B cell (primary cell): ENCODE results near the gene DSCAML1. TPM values are rescaled to one million over a fixed set of nuclear protein-coding genes. Genes with fewer than 3 reads are reported as not detected.

Experiments used
- ATAC-seq: fragments of 200-7000 bp; cut with Tn5 transposase; one replicate; pipeline ENCODE4 v1.10.0; 2021; ENCODE audit warnings: low read depth, mild to moderate bottlenecking, moderate number of reproducible peaks, moderate library complexity
- CTCF ChIA-PET: fragments of 350-600 bp; sonication (Branson Sonifier 250); formaldehyde crosslinking; loops from one replicate; lab custom pipeline; 2021; ENCODE audit warnings: antibody characterized with exemption, inconsistent platforms; lab: Charles Lee
- POLR2A ChIA-PET: fragments of 350-600 bp; sonication (Branson Sonifier 250); formaldehyde crosslinking; loops from one replicate; lab custom pipeline; 2021; ENCODE audit warnings: antibody characterized with exemption; lab: Charles Lee
- DNase-seq: peaks from one replicate; pipeline ENCODE4 v3.0.0; 2013
- H2AFZ ChIP-seq: 2 replicates; pipeline ENCODE4 v1.6.1; 2012; ENCODE audit warnings: mild to moderate bottlenecking, low read depth, low read length; ENCODE audit not compliant: insufficient read depth, poor library complexity, severe bottlenecking
- H3K27ac ChIP-seq, 2 donors: 1 replicate in 1 of 2; 2 replicates in 1 of 2; pipeline ENCODE4 v1.5.1; 2012 to 2013; ENCODE audit warnings: low read length in 2 of 2, mild to moderate bottlenecking in 2 of 2, moderate library complexity in 1 of 2
- H3K27me3 ChIP-seq, 4 experiments: fragments of 200-600 bp in 1 of 4; sonication (generic) in 1 of 4; replicated peaks in 1 of 4; 1 replicate in 2 of 4; 2 replicates in 2 of 4; pipeline versions ENCODE4 v1.6.1 to v1.7.0; 2013 to 2016; ENCODE audit warnings: low read length in 3 of 4, mild to moderate bottlenecking in 2 of 4, mixed read lengths in 1 of 4, moderate library complexity in 1 of 4; ENCODE audit not compliant: insufficient read depth in 4 of 4, control insufficient read depth in 3 of 4; ENCODE audit errors: control extremely low read depth in 1 of 4
- H3K36me3 ChIP-seq, 2 experiments: replicated peaks in 1 of 2; 1 replicate in 1 of 2; 2 replicates in 1 of 2; pipeline versions ENCODE4 v1.6.1 to v1.7.1; 2013; ENCODE audit warnings: low read length in 1 of 2; ENCODE audit not compliant: insufficient read depth in 2 of 2, control insufficient read depth in 1 of 2; ENCODE audit errors: control extremely low read depth in 1 of 2, extremely low read depth in 1 of 2
- H3K4me1 ChIP-seq, 2 donors: fragments of 200-600 bp in 1 of 2; sonication (generic) in 1 of 2; 1 replicate in 1 of 2; 2 replicates in 1 of 2; pipeline versions ENCODE4 v1.5.1 to v1.6.1; 2013 to 2017; ENCODE audit warnings: low read length in 2 of 2; ENCODE audit not compliant: control insufficient read depth in 2 of 2, insufficient read depth in 2 of 2
- H3K4me2 ChIP-seq: replicated peaks from 2 replicates; pipeline ENCODE3; 2012; ENCODE audit warnings: mild to moderate bottlenecking, low read depth, low read length; ENCODE audit not compliant: poor library complexity, severe bottlenecking
- H3K4me3 ChIP-seq, 5 experiments: fragments of 200-600 bp in 1 of 5; sonication (generic) in 1 of 5; 1 replicate in 3 of 5; 2 replicates in 2 of 5; pipeline versions ENCODE4 v1.5.1 to v1.7.0; 2011 to 2016; ENCODE audit warnings: low read length in 4 of 5, mild to moderate bottlenecking in 4 of 5, low read depth in 2 of 5, control low read depth in 1 of 5, moderate library complexity in 1 of 5; ENCODE audit not compliant: insufficient read depth in 1 of 5; ENCODE audit errors: control extremely low read depth in 1 of 5, extremely low read depth in 1 of 5
- H3K79me2 ChIP-seq: fragments of 200-600 bp; sonication (generic); one replicate; pipeline ENCODE4 v1.6.0; 2016; ENCODE audit warnings: low read length; ENCODE audit not compliant: control insufficient read depth, insufficient read depth
- H3K9ac ChIP-seq: fragments of 200-600 bp; sonication (generic); 2 replicates; pipeline ENCODE4 v1.6.1; 2017; ENCODE audit warnings: mild to moderate bottlenecking, low read length, moderate library complexity
- H3K9me3 ChIP-seq, 3 donors: one replicate each; pipeline versions ENCODE4 v1.6.1 to v1.7.1; 2013; ENCODE audit warnings: low read length in 2 of 3; ENCODE audit not compliant: control insufficient read depth in 2 of 3, insufficient read depth in 1 of 3; ENCODE audit errors: control extremely low read depth in 1 of 3
- H4K20me1 ChIP-seq: 2 replicates; pipeline ENCODE4 v1.6.0; 2012; ENCODE audit warnings: mild to moderate bottlenecking, low read length; ENCODE audit not compliant: insufficient read depth, control insufficient read depth, poor library complexity, severe bottlenecking
- H3K27ac Mint-ChIP-seq: one replicate; pipeline ENCODE4 v1.8.0; 2021; ENCODE audit warnings: mixed read lengths
- H3K27me3 Mint-ChIP-seq: one replicate; pipeline ENCODE4 v1.8.0; 2021; ENCODE audit warnings: mixed read lengths
- H3K4me1 Mint-ChIP-seq: one replicate; pipeline ENCODE4 v1.8.0; 2021; ENCODE audit warnings: mixed read lengths
- H3K4me3 Mint-ChIP-seq: one replicate; pipeline ENCODE4 v1.8.0; 2021; ENCODE audit warnings: mixed read lengths
- H3K9me3 Mint-ChIP-seq: one replicate; pipeline ENCODE4 v1.8.0; 2022; ENCODE audit warnings: mixed read lengths; ENCODE audit not compliant: insufficient read depth
- CTCF ChIP-seq: fragments of 200-600 bp; IDR thresholded peaks from one replicate; pipeline ENCODE4 v1.8.0; 2022; ENCODE audit warnings: antibody characterized with exemption, mild to moderate bottlenecking
- EZH2 ChIP-seq: IDR thresholded peaks from 2 replicates; pipeline ENCODE4 v1.6.1; 2012; ENCODE audit warnings: borderline replicate concordance, low read depth, mild to moderate bottlenecking, moderate library complexity, low read length; ENCODE audit not compliant: insufficient read depth, poor library complexity, severe bottlenecking
- WGBS: methylation state at CpG from one replicate; pipeline ENCODE4 v1.1.5; 2013; ENCODE audit warnings: missing lambda C conversion rate; ENCODE audit not compliant: insufficient coverage; 5-methylcytosine and 5-hydroxymethylcytosine counted together
- intact Hi-C: fragments of 100-400 bp; cut with micrococcal nuclease; formaldehyde crosslinking; loops from one replicate; pipeline ENCODE4 v1.10.0; 2022
- polyA plus RNA-seq: library from polyadenylated mRNA; depleted of rRNA; stranded (reverse); fragments of >200 nt; gene quantifications from 2 replicates; pipeline ENCODE4 v1.2.3, GENCODE V29; 2012
- total RNA-seq, 2 donors: library from RNA; stranded (reverse); fragments of 120-200 nt in 1 of 2; gene quantifications; 1 replicate in 1 of 2; 2 replicates in 1 of 2; pipeline versions ENCODE4 v1.2.3 to v1.2.4, GENCODE V29; 2013 to 2022

The DSCAML1 gene
- total and polyA plus RNA-seq, 2 donors (not counting 1 experiment from before 2014, with no cell fraction given): 1.2 to 6.2 TPM

DNA sequence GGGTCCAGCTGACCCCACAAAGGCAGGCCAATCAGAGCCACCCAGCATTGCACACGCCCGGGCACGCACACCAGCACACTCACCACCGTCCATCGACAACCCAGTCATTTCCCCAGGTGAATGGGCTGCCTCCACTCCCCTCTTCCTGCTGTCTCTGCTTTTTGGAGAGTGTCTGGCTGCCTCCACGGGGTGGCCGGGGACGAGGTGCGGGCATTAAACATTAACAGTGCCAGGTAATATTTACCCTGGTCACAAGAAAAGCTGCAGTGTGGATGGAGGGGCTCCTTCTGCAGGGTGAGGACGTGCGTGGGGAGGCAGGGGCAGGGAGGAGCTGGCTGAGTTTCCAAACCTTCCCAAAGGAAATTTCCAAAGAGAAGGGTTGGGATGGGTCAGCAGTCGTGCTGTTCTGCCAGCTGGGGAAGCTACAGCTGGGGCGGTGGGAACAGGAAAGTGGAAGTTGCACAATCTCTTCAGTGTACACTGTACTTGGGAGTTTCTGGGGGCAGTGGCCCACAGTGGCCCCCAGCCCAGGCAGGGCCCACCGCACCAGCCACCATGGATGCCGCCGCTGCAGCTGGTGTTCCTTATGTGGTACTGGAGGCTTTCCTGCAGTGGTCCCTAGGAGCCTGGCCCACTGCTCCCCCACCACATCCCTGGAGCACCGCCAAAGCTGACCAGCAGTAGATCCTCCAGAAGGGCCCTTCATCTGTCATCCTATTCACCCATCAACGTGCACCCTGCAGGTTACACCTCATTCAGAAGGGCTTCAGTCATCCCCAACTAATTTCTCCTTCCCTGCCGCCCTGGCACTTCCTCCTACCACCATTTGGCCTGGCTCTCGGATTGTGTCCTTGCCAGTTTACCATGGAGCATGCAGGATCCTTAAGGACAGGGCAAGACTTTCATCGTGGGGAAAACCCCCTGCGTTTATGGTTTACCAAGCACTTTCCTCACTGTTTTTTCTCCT lies 27.8 kb upstream of the DSCAML1 start, which contains the start of gene FXYD2:
Gene FXYD2, minus strand, starts transcription at position 174 of the 967 bp plus-strand sequence. Its CDS starts 66 bp downstream, at position 108.
- ATAC-seq: no peak
- peak within 1 kb of the TSS; percentile 22 for H2AFZ ChIP-seq
- TF ChIP-seq CTCF (no peak), EZH2 (no peak)
- peaks cover 0 to 5% (median 0%) of the 10 kb centered on the region in 3 donors for H3K9me3 ChIP-seq
- CTCF ChIA-PET: interaction anchor here (0.6 to 15.4 kb wide), 10 partner anchors 8 to 347 kb away, joined by 3 to 462 read pairs (median 4); no protein-coding TSS in a partner anchor
- peaks cover 35 to 37% of the 10 kb centered on the region in 2 donors for H3K4me1 ChIP-seq
- no peak within 1 kb of the TSS for H3K4me3 ChIP-seq
- no peaks in the 10 kb centered on the region for H4K20me1 ChIP-seq
- no peak within 1 kb of the TSS for H3K27ac Mint-ChIP-seq
- no peak within 1 kb of the TSS for H3K9ac ChIP-seq
- no peak within 1 kb of the TSS for H3K4me3 Mint-ChIP-seq
- 70% methylated on average over 22 of the region's 22 CpGs for WGBS
- H3K36me3 ChIP-seq: no peaks in the 10 kb centered on the region
- H3K27me3 Mint-ChIP-seq: peaks cover 40% of the 10 kb centered on the region
- POLR2A ChIA-PET: no interaction called here
- no peak for DNase-seq
- H3K4me1 Mint-ChIP-seq: peaks cover 36% of the 10 kb centered on the region
- no peaks in the 10 kb centered on the region for H3K9me3 Mint-ChIP-seq
- H3K27ac ChIP-seq: no peak within 1 kb of the TSS
- peaks cover 0 to 62% (median 13%) of the 10 kb centered on the region in 4 experiments for H3K27me3 ChIP-seq
- H3K79me2 ChIP-seq: no peaks in the 10 kb centered on the region
- peak within 1 kb of the TSS; percentile 43 for H3K4me2 ChIP-seq
- intact Hi-C loops: no loop called here
